ENCODE results near the gene TRIM67.

DNA sequence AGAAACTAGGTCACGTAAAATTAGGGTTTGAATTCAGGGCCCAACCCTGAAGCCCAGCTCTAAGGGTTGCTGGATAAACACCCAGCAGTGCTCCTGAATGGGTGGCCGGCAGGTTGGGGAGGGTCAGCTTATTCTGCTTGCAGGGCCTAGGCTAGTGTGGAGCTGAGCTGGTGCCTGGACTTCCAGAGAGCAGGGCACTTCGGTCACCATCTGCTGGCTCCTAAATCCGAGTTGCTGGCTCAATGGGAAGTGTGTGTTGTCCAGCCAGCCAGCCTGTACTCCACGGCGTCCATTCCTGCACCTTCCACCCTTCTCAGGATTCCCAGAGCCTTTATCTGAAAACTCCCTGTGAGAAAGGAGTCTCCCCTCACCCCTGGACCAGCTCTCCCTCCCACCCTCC is 23.0 kb downstream of the TRIM67 start:
- no peak for TF ChIP-seq POLR2A (IDR thresholded peaks at IDR 0.05)
- TF ChIP-seq, protein P1, sequence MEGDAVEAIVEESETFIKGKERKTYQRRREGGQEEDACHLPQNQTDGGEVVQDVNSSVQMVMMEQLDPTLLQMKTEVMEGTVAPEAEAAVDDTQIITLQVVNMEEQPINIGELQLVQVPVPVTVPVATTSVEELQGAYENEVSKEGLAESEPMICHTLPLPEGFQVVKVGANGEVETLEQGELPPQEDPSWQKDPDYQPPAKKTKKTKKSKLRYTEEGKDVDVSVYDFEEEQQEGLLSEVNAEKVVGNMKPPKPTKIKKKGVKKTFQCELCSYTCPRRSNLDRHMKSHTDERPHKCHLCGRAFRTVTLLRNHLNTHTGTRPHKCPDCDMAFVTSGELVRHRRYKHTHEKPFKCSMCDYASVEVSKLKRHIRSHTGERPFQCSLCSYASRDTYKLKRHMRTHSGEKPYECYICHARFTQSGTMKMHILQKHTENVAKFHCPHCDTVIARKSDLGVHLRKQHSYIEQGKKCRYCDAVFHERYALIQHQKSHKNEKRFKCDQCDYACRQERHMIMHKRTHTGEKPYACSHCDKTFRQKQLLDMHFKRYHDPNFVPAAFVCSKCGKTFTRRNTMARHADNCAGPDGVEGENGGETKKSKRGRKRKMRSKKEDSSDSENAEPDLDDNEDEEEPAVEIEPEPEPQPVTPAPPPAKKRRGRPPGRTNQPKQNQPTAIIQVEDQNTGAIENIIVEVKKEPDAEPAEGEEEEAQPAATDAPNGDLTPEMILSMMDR (IDR thresholded peaks at IDR 0.05), result no peak
